ENCODE measurements around the gene CAMK2D. TPM values are rescaled to one million over a fixed set of nuclear protein-coding genes. Genes with fewer than 3 reads are reported as not detected.

CAMK2D gene
- total RNA-seq, 1 donor, result 378 TPM

DNA sequence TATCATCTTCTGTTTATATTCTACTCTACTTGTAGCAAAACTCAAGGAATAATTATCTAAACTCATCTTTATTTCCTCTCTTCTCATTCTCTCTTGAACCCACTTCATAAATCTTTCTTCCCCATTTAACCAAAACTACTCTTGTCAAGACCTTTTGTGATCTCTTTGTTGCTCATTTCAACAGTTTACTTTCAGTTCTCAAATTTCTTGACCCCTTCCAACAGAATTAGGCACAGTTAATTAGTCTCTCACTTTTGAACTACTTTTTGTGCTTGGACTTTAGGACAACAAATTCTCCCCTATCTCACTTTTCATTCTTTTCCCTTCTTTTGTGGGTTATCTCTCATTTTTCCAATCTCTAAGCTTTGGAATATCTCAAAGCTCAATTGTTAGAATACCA is 27.4 kb upstream of the CAMK2D start:
- DNase-seq (ENCODE audit: low read depth), result no peak
- no peak overlapping the region for H3K4me3 ChIP-seq (ENCODE audit: low read depth, low read length)
- TF ChIP-seq, protein P1, sequence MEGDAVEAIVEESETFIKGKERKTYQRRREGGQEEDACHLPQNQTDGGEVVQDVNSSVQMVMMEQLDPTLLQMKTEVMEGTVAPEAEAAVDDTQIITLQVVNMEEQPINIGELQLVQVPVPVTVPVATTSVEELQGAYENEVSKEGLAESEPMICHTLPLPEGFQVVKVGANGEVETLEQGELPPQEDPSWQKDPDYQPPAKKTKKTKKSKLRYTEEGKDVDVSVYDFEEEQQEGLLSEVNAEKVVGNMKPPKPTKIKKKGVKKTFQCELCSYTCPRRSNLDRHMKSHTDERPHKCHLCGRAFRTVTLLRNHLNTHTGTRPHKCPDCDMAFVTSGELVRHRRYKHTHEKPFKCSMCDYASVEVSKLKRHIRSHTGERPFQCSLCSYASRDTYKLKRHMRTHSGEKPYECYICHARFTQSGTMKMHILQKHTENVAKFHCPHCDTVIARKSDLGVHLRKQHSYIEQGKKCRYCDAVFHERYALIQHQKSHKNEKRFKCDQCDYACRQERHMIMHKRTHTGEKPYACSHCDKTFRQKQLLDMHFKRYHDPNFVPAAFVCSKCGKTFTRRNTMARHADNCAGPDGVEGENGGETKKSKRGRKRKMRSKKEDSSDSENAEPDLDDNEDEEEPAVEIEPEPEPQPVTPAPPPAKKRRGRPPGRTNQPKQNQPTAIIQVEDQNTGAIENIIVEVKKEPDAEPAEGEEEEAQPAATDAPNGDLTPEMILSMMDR (IDR thresholded peaks at IDR 0.05; ENCODE audit: insufficient read depth, low read length), result no peak

DNA sequence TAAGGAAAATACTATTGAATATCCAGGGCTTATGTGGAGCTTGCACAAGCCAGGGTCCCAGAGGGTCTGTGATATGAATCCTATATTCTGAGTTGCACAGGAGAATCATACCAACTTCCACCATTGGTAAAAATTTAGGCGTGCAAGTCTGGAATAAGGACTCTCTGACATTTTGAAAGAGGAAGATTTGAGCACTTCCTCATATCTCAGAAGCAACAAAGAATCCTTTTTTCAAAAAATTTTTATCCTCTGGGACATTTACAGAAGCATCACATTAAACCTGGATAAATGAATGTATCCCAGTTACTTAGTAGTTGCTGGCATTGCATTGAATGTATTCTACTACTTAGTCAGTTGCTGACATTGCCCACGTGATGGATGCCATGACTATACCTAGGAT is 24.2 kb upstream of the CAMK2D start:
- TF ChIP-seq, protein P1 (IDR thresholded peaks at IDR 0.05; ENCODE audit: insufficient read depth, low read length), result no peak
- no peak overlapping the region for H3K4me3 ChIP-seq (ENCODE audit: low read depth, low read length)
- DNase-seq (ENCODE audit: low read depth), result no peak

DNA sequence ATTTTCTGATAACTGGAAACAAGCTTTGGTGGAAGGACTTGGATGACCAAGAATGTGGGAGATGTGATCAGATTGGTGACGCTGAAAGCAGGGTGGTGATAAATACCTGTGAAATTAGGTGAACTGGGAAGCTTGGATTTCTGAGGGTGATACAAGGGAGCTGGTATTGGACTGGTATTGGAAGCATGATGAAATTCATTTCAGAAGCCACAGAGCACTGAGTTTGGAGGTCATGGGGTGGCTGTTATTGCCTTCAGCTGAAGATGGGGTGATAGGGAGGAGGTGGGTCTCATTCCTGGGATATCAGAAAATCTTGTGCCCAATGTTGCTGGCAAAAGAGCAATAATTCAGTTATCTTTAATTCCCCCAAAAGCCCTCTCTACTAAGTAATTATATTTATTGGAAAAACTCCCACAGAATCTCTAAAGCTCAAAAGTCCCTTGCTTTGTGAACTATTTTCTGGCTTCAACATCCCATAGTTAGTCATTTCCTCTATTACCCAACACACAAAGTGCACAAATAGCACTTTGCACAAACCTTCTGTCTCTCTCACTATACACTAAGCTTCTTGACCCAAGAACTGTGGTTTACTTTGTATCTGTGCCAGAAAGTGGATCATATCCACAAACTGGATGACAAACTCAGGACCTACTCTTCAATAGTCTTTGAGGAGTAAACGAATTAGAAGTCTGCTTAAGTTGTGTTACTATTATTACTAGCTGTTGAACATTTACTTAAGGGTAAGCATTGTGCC is 23.1 kb upstream of the CAMK2D start:
- TF ChIP-seq, protein P1 (IDR thresholded peaks at IDR 0.05; ENCODE audit: insufficient read depth, low read length), result no peak
- peak; percentile 98 for DNase-seq (ENCODE audit: low read depth)
- H3K4me3 ChIP-seq (ENCODE audit: low read depth, low read length), result no peak overlapping the region

DNA sequence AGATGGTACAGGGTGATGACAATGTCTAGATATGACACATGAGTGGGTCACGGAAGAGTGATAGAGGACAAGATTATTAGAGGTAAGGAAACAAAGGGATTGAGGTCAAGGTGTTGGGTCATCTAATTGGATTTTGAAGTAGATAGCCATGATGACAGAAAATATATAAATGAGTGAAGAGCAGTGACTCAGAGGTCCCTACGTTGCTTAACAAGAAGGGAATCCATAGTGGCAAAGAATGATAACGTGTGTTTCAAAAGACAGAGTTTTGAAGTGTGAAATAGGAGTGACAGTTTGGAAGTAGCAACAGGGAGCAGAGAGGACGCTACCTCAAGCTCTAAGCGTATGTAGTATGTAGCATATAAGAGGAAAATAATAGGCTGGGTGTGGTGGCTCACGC is 22.2 kb upstream of the CAMK2D start:
- DNase-seq (ENCODE audit: low read depth), result no peak
- TF ChIP-seq, protein P1 (IDR thresholded peaks at IDR 0.05; ENCODE audit: insufficient read depth, low read length), result no peak
- H3K4me3 ChIP-seq (ENCODE audit: low read depth, low read length), result no peak overlapping the region

DNA sequence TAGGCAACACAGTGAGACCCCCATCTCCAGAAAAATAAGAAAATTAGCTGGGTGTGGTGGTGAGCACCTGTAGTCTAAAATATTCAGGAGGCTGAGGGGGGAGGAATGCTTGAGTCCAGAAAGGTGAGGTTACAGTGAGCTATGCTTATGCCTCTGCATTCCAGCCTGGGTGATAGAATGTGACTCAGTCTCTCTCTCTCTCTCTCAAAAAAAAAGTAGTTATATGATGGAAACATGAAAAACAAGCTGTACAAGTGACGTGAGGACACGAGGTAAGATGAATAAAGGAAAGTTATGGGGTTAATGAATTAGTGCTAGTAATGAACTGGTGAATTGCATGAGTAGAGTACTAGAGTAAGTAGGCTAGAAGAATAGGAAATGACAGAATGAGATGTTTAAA is 21.8 kb upstream of the CAMK2D start:
- DNase-seq (ENCODE audit: low read depth), result no peak

DNA sequence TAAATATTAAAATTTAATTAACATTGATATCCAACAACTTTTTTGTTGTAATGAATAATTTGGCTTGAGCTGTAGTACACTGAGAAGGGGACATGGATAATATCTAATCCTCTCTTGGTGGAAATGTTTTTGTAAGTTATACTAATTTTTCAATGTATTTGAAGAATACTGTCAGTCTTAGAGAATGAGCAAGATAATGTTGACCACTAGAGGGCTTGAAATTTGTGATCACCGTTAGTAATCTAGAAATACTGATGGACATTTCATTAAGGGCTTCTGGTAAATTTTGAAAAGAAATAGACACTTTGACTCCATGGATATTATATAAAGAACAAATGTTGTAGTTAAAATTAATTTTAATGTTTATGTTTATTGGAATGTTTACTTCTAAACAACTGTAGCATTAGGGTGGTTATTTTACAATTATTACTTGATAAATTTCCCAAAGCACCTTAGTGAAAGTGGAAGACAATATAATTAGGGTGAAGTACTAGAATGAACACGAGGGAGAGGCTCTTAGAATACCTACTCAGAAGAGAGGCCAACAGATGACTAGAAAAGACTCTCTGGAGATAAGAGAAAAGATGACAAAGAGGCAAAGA is 20.0 kb upstream of the CAMK2D start:
- TF ChIP-seq, protein P1 (IDR thresholded peaks at IDR 0.05; ENCODE audit: insufficient read depth, low read length), result peak; percentile 61
- no peak overlapping the region for H3K4me3 ChIP-seq (ENCODE audit: low read depth, low read length)

More for the DNA sequence above, 21.8 kb upstream of the CAMK2D start:
- H3K4me3 ChIP-seq (ENCODE audit: low read depth, low read length), result no peak overlapping the region
- TF ChIP-seq, protein P1 (IDR thresholded peaks at IDR 0.05; ENCODE audit: insufficient read depth, low read length), result no peak

More for the DNA sequence above, 20.0 kb upstream of the CAMK2D start:
- DNase-seq (ENCODE audit: low read depth), result peak; percentile 66

All from fibroblast of the aortic adventitia (primary cell).